HFFc6 (cell line): Measurements from ENCODE around the gene CHIC1. TPM values are rescaled to one million over a fixed set of nuclear protein-coding genes. Genes with fewer than 3 reads are reported as not detected.
"Not testable (repeated sequence)": the region's sequence is repeated elsewhere in the genome, so short reads cannot be mapped to it uniquely, and the experiment has no call there.

Experiments
- DNase-seq: peaks from one replicate; pipeline ENCODE4 v3.0.0-alpha.2; 2018
- H3K27ac Mint-ChIP-seq: 2 replicates; pipeline ENCODE4 v1.8.0; 2020; ENCODE audit warnings: mild to moderate bottlenecking, mixed read lengths
- H3K27me3 Mint-ChIP-seq: 2 replicates; pipeline ENCODE4 v1.8.0; 2021; ENCODE audit warnings: mild to moderate bottlenecking, moderate library complexity, mixed read lengths; ENCODE audit not compliant: insufficient read depth
- H3K36me3 Mint-ChIP-seq: 2 replicates; pipeline ENCODE4 v1.8.0; 2021; ENCODE audit warnings: low read depth, mixed read lengths
- H3K4me1 Mint-ChIP-seq: 2 replicates; pipeline ENCODE4 v1.8.0; 2020; ENCODE audit warnings: low read depth, mixed read lengths
- H3K4me3 Mint-ChIP-seq: 2 replicates; pipeline ENCODE4 v1.8.0; 2020; ENCODE audit warnings: mild to moderate bottlenecking, moderate library complexity, mixed read lengths
- H3K9me3 Mint-ChIP-seq: 2 replicates; pipeline ENCODE4 v1.8.0; 2020; ENCODE audit warnings: mild to moderate bottlenecking, mixed read lengths
- total RNA-seq, 6 experiments: library from RNA; stranded (reverse); fragmentation: NEBNext Ultra II Directional; extraction: Animal tissue kit (Norgen Biotek cat#: 25700); gene quantifications; 2 replicates in 1 of 6; 3 replicates in 5 of 6; pipeline ENCODE4 v1.2.3, GENCODE V29; 2021
- TF ChIP-seq, protein P1 (sequence below): fragments of 200-600 bp; sonication (generic); IDR thresholded peaks from 2 replicates; pipeline ENCODE4 v1.5.0; 2021; ENCODE audit warnings: antibody characterized with exemption, mild to moderate bottlenecking

The CHIC1 gene
- total RNA-seq, 6 experiments from 2014 or later: 9.6 to 12.0 (median 11.0) TPM

DNA sequence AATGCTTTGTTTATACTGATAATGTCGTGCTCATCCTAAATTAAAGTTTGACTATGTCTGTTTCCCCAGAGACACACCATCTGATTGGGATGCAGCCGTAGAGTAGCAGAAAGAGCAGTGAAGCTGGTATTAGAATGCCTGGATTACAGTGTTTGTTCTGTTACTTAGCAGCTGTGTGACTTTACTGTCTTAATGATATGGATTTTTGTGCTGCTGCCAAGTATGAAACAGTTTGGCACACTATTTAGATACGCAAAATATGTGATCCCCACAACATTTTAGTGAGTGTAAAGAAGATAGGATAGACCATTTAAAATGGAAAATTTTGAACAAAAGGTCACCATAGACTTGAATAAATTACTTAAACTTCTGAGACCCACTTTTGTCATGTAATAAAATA is 1.2 kb upstream of the CHIC1 start:
- DNase-seq: peak; percentile 35
- Mint-ChIP-seq H3K36me3 (no peaks in the 10 kb centered on the region), H3K27me3 (no peaks in the 10 kb centered on the region), H3K4me1 (peaks cover 13% of the 10 kb centered on the region), H3K9me3 (no peaks in the 10 kb centered on the region), H3K27ac (peak overlapping the region; percentile 97), H3K4me3 (peak overlapping the region; percentile 95)
- TF ChIP-seq, protein P1, sequence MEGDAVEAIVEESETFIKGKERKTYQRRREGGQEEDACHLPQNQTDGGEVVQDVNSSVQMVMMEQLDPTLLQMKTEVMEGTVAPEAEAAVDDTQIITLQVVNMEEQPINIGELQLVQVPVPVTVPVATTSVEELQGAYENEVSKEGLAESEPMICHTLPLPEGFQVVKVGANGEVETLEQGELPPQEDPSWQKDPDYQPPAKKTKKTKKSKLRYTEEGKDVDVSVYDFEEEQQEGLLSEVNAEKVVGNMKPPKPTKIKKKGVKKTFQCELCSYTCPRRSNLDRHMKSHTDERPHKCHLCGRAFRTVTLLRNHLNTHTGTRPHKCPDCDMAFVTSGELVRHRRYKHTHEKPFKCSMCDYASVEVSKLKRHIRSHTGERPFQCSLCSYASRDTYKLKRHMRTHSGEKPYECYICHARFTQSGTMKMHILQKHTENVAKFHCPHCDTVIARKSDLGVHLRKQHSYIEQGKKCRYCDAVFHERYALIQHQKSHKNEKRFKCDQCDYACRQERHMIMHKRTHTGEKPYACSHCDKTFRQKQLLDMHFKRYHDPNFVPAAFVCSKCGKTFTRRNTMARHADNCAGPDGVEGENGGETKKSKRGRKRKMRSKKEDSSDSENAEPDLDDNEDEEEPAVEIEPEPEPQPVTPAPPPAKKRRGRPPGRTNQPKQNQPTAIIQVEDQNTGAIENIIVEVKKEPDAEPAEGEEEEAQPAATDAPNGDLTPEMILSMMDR: no peak

DNA sequence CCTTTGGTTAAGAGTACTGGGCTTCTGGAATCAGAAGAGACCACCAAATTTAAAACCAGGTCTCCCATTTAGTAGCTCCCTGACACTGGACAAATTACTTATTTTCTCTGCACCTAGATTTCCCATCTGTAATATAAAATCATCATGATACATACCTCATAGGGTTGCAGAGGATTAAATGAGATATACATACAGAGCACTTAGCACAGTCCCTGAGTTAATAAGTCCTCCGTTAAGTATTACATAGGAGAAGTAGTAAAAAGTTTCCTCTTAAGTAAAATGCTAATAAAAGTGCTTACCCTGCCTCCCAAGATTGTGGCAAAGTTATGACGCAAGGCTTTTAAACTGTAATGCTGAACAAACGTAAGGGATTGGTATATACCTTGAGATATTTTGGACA is 539 bp upstream of the CHIC1 start:
- peak overlapping the region; percentile 95 for H3K4me3 Mint-ChIP-seq
- H3K4me1 Mint-ChIP-seq: peaks cover 13% of the 10 kb centered on the region
- H3K27me3 Mint-ChIP-seq: no peaks in the 10 kb centered on the region
- H3K36me3 Mint-ChIP-seq: no peaks in the 10 kb centered on the region
- H3K27ac Mint-ChIP-seq: peak overlapping the region; percentile 97
- no peak for DNase-seq
- H3K9me3 Mint-ChIP-seq: no peaks in the 10 kb centered on the region
- TF ChIP-seq, protein P1: no peak

DNA sequence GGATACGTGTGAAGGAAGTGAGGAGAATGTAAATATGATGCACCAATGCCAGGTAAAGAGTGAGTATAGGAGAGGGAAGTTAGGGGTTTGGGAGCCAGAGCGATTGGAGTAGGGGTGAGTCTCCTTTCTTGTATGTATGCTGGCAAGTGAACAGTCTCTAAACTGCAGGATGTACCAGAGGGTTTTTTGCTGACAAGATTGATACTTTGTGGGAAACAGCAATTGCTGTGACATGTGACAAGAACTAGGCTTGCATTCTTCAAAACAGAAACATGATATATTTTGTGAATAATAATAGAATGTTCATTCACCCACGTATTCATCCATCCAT is 706 bp downstream of the CHIC1 start:
- H3K4me1 Mint-ChIP-seq: peaks cover 13% of the 10 kb centered on the region
- no peaks in the 10 kb centered on the region for H3K9me3 Mint-ChIP-seq
- DNase-seq: no peak
- H3K27me3 Mint-ChIP-seq: no peaks in the 10 kb centered on the region
- H3K27ac Mint-ChIP-seq: peak overlapping the region; percentile 97
- no peaks in the 10 kb centered on the region for H3K36me3 Mint-ChIP-seq
- peak overlapping the region; percentile 95 for H3K4me3 Mint-ChIP-seq
- TF ChIP-seq, protein P1: no peak

DNA sequence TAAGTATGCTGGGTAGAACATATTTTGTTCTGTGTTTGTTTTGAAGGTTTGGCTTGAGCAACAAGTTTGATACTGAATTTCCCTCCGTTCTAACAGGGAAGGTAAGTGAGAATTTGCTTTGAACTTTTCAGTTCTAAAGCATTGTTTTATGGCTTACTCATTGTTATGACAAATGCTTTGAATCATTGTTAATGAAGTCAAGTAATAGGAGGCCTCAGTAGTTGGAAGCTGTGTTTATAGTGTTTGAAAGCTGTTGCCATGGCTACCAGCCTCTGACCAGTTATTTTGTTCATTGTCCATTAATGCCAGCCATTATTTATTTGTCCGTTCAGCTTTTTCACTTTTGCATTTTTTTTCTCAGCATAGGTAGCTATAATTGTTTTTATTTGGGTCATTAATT is 14.4 kb downstream of the CHIC1 start:
- Mint-ChIP-seq H3K9me3 (0 out of 2 replicates have a peak, but pooled peaks cover 10% of the 10 kb centered on the region), H3K27me3 (no peaks in the 10 kb centered on the region), H3K27ac (peak overlapping the region; percentile 74), H3K4me3 (no peak overlapping the region), H3K4me1 (peaks cover 16% of the 10 kb centered on the region; the same call in 1 of the 2 replicates), H3K36me3 (peaks cover 12% of the 10 kb centered on the region; the same call in 1 of the 2 replicates)
- TF ChIP-seq, protein P1: no peak
- peak; percentile 82 for DNase-seq

DNA sequence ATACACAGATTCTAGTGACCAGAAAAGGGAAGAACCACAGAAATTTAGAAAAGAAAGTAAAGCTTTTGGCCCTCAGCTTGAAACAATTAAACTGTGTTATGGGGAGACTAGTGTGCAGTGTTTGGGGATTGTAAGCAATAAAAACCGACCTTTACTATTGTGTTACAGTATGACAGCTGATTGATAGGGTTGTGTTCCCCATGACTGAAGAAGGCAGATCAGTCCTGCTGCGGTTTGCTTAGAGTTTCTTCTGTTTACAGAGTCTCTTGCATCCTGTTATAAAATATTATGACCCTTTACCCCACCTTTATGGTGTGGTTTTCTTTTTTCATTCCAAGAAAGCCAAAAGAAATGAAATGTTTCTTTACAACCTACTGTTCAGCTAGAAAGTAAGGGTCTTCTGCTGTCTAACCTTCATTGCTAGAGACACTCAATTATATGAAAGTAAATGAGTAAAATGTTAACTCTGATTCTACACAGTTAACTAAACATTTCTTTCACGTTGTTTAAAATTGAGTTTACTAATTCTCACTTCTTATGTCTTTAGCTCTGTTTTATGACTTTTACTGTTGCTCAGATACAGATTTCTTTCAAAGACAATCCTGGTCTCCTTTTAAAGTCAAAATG is 18.1 kb downstream of the CHIC1 start:
- DNase-seq: no peak
- TF ChIP-seq, protein P1: no peak
- Mint-ChIP-seq H3K4me1 (peaks cover 16% of the 10 kb centered on the region; the same call in 1 of the 2 replicates), H3K36me3 (no peaks in the 10 kb centered on the region), H3K9me3 (no peaks in the 10 kb centered on the region), H3K27me3 (no peaks in the 10 kb centered on the region), H3K4me3 (no peak overlapping the region), H3K27ac (no peak overlapping the region)

DNA sequence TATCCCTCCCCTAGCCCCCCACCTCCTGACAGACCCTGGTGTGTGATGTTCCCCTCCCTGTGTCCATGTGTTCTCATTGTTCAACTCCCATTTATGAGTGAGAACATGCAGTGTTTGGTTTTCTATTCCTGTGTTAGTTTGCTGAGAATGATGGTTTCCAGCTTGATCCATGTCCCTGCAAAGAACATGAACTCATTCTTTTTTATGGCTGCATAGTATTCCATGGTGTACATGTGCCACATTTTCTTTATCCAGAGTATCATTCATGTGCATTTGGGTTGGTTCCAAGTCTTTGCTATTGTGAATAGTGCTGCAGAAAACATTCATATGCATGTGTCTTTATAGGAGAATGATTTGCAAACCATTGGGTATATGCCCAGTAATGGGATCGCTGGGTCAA is 34.8 kb downstream of the CHIC1 start:
- DNase-seq, H3K4me1 Mint-ChIP-seq, H3K27me3 Mint-ChIP-seq, H3K36me3 Mint-ChIP-seq, H3K4me3 Mint-ChIP-seq, H3K9me3 Mint-ChIP-seq, H3K27ac Mint-ChIP-seq: not testable (repeated sequence)
